ENCODE data around the gene NTNG1. TPM values are rescaled to one million over a fixed set of nuclear protein-coding genes. Genes with fewer than 3 reads are reported as not detected.

The NTNG1 gene
- total and polyA plus RNA-seq, 9 donors: 0.28 to 9.1 (median 0.97) TPM

- H3K4me3 ChIP-seq: no peak overlapping the region
- intact Hi-C loops (cut with DNase I): no loop called here
- H3K27me3 ChIP-seq: no peaks in the 10 kb centered on the region
- no peaks in the 10 kb centered on the region for H3K36me3 ChIP-seq
- TF ChIP-seq EP300 (IDR thresholded peaks at IDR 0.05): no peak
- TF ChIP-seq POLR2A (IDR thresholded peaks at IDR 0.05): no peak
- no peak for TF ChIP-seq CTCF (IDR thresholded peaks at IDR 0.05)
- no peaks in the 10 kb centered on the region for H3K9me3 ChIP-seq
- H3K27ac ChIP-seq: no peak overlapping the region
- WGBS, 3 donors: 67 to 72% (median 69%) methylated on average over 2 of the region's 2 CpGs
- DNase-seq: no peak
- H3K4me1 ChIP-seq (ENCODE audit: insufficient read depth): no peaks in the 10 kb centered on the region
Measured at GRCh38 chr1:107413546-107413945, 272.7 kb downstream of the NTNG1 start.

GRCh38 chr1:107413951-107414350 lies 273.1 kb downstream of the NTNG1 start:
- Histone ChIP-seq H3K27ac (no peak overlapping the region), H3K4me1 (ENCODE audit: insufficient read depth) (no peaks in the 10 kb centered on the region), H3K27me3 (no peaks in the 10 kb centered on the region), H3K36me3 (no peaks in the 10 kb centered on the region), H3K4me3 (no peak overlapping the region), H3K9me3 (no peaks in the 10 kb centered on the region)
- WGBS, 3 donors: 81 to 89% (median 81%) methylated on average over 2 of the region's 2 CpGs
- DNase-seq: no peak
- intact Hi-C loops (cut with DNase I): no loop called here
- TF ChIP-seq CTCF (IDR thresholded peaks at IDR 0.05): no peak
- no peak for TF ChIP-seq POLR2A (IDR thresholded peaks at IDR 0.05)
- no peak for TF ChIP-seq EP300 (IDR thresholded peaks at IDR 0.05)

GRCh38 chr1:107414550-107414949 lies 273.7 kb downstream of the NTNG1 start:
- no peaks in the 10 kb centered on the region for H3K27me3 ChIP-seq
- TF ChIP-seq POLR2A (IDR thresholded peaks at IDR 0.05) (no peak), EP300 (IDR thresholded peaks at IDR 0.05) (no peak), CTCF (IDR thresholded peaks at IDR 0.05) (no peak)
- no peaks in the 10 kb centered on the region for H3K4me1 ChIP-seq (ENCODE audit: insufficient read depth)
- 64 to 68% (median 68%) methylated on average over 3 of the region's 3 CpGs for WGBS, 3 donors
- DNase-seq: no peak
- no peaks in the 10 kb centered on the region for H3K9me3 ChIP-seq
- intact Hi-C loops (cut with DNase I): no loop called here
- no peak overlapping the region for H3K4me3 ChIP-seq
- H3K36me3 ChIP-seq: no peaks in the 10 kb centered on the region
- H3K27ac ChIP-seq: no peak overlapping the region

- no peaks in the 10 kb centered on the region for H3K36me3 ChIP-seq
- H3K4me3 ChIP-seq: no peak overlapping the region
- H3K27me3 ChIP-seq: no peaks in the 10 kb centered on the region
- intact Hi-C loops (cut with DNase I): no loop called here
- no peaks in the 10 kb centered on the region for H3K4me1 ChIP-seq (ENCODE audit: insufficient read depth)
- DNase-seq: no peak
- 73 to 77% (median 76%) methylated on average over 4 of the region's 4 CpGs for WGBS, 3 donors
- H3K9me3 ChIP-seq: no peaks in the 10 kb centered on the region
- TF ChIP-seq EP300 (IDR thresholded peaks at IDR 0.05) (no peak), CTCF (IDR thresholded peaks at IDR 0.05) (no peak), POLR2A (IDR thresholded peaks at IDR 0.05) (no peak)
- no peak overlapping the region for H3K27ac ChIP-seq
Measured at GRCh38 chr1:107415241-107415640, 274.4 kb downstream of the NTNG1 start.

- 59 to 67% (median 66%) methylated on average over 2 of the region's 2 CpGs for WGBS, 3 donors
Measured at GRCh38 chr1:107419003-107419402, 278.2 kb downstream of the NTNG1 start.

More at GRCh38 chr1:107419003-107419402, 278.2 kb downstream of the NTNG1 start:
- DNase-seq: no peak
- no peaks in the 10 kb centered on the region for H3K27me3 ChIP-seq
- no peaks in the 10 kb centered on the region for H3K36me3 ChIP-seq
- H3K27ac ChIP-seq: no peak overlapping the region
- intact Hi-C loops (cut with DNase I): no loop called here
- no peaks in the 10 kb centered on the region for H3K4me1 ChIP-seq (ENCODE audit: insufficient read depth)
- H3K4me3 ChIP-seq: no peak overlapping the region
- TF ChIP-seq EP300 (IDR thresholded peaks at IDR 0.05): no peak
- TF ChIP-seq CTCF (IDR thresholded peaks at IDR 0.05): no peak
- TF ChIP-seq POLR2A (IDR thresholded peaks at IDR 0.05): no peak
- H3K9me3 ChIP-seq: no peaks in the 10 kb centered on the region

All from ovary (tissue), 9 donors.